OCI-LY3 (cell line): ENCODE measurements around the gene CCL7.
A peak's percentile ranks its signal among the peaks of the same experiment; 100 is the strongest.

ENCODE experiments used
- H2AFZ ChIP-seq: fragments of 200-600, 300-600 bp; shearing (Covaris generic); 2 replicates; pipeline ENCODE4 v1.6.0; 2014; ENCODE audit warnings: antibody characterized with exemption, low read depth, low read length
- H3K27ac ChIP-seq: fragments of 200-600, 300-600 bp; sonication (generic); 2 replicates; pipeline ENCODE4 v1.5.1; 2014; ENCODE audit warnings: mild to moderate bottlenecking, low read length, moderate library complexity, mixed read lengths
- H3K27me3 ChIP-seq: fragments of 200-600, 300-600 bp; sonication (generic); 2 replicates; pipeline ENCODE4 v1.6.1; 2014; ENCODE audit warnings: low read depth, low read length, mixed read lengths
- H3K36me3 ChIP-seq: fragments of 200-600, 300-600 bp; sonication (generic); replicated peaks from 2 replicates; pipeline ENCODE3; 2014; ENCODE audit warnings: low read depth, low read length, mixed read lengths
- H3K4me1 ChIP-seq: fragments of 300-600, 200-600 bp; sonication (generic); 2 replicates; pipeline ENCODE4 v1.6.1; 2014; ENCODE audit warnings: low read length, mixed read lengths
- H3K4me2 ChIP-seq: fragments of 200-600, 300-600 bp; sonication (generic); 2 replicates; pipeline ENCODE4 v1.6.1; 2014; ENCODE audit warnings: low read length, mixed read lengths
- H3K4me3 ChIP-seq: fragments of 300-600, 200-600 bp; sonication (generic); 2 replicates; pipeline ENCODE4 v1.5.1; 2014; ENCODE audit warnings: antibody characterized with exemption, mild to moderate bottlenecking, low read length, moderate library complexity
- H3K79me2 ChIP-seq: fragments of 300-600, 200-600 bp; shearing (Covaris generic); 2 replicates; pipeline ENCODE4 v1.6.1; 2014; ENCODE audit warnings: mild to moderate bottlenecking, low read length, mixed read lengths
- H3K9ac ChIP-seq: fragments of 300-600, 200-600 bp; shearing (Covaris generic); 2 replicates; pipeline ENCODE4 v1.6.0; 2014; ENCODE audit warnings: mild to moderate bottlenecking, low read length, moderate library complexity
- H3K9me3 ChIP-seq: fragments of 200-600, 300-600 bp; shearing (Covaris generic); 2 replicates; pipeline ENCODE4 v1.6.1; 2014; ENCODE audit warnings: low read length, mixed read lengths; ENCODE audit not compliant: insufficient read depth
- H4K20me1 ChIP-seq: fragments of 200-600, 300-600 bp; sonication (generic); 2 replicates; pipeline ENCODE4 v1.6.1; 2016; ENCODE audit warnings: low read length, mixed read lengths; ENCODE audit not compliant: insufficient read depth
- EZH2phosphoT487 ChIP-seq: fragments of 200-600 bp; shearing (Covaris generic); IDR thresholded peaks from 2 replicates; pipeline ENCODE4 v1.6.1; 2018; ENCODE audit warnings: antibody characterized with exemption, mixed run types, low read depth
- TF ChIP-seq, protein P1 (sequence below): fragments of 200-600, 300-600 bp; sonication (generic); IDR thresholded peaks from 2 replicates; pipeline ENCODE4 v1.5.1; 2014; ENCODE audit warnings: antibody characterized with exemption, low read length, low read depth

Gene CCL7

DNA sequence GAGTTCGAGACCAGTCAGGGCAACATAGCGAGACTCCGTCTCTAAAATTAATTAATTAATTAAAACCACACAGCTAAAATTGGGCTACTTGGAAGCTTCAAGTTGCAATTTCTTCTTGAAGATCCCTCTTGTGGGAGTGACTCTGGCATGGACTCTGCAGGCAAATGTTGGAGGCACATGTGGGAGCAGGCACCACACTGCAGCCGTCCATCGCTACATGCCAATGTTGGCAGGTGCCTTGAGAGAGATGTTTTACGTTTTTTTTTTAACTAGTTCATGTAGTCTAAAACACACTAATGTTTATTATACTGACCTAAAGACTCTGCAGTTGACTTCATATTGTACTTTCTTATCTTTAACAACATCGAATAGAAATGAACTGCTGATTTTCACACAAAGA is 41.3 kb downstream of the CCL7 start:
- Histone ChIP-seq H3K4me2 (no peak overlapping the region), H3K4me3 (no peak overlapping the region), H4K20me1 (no peaks in the 10 kb centered on the region), H3K27me3 (peaks cover 57% of the 10 kb centered on the region), H3K9me3 (no peaks in the 10 kb centered on the region), H3K9ac (no peak overlapping the region), H3K4me1 (peaks cover 40% of the 10 kb centered on the region), H3K36me3 (no peaks in the 10 kb centered on the region), H3K27ac (no peak overlapping the region), H3K79me2 (no peaks in the 10 kb centered on the region), H2AFZ (no peak overlapping the region)
- TF ChIP-seq, protein P1, sequence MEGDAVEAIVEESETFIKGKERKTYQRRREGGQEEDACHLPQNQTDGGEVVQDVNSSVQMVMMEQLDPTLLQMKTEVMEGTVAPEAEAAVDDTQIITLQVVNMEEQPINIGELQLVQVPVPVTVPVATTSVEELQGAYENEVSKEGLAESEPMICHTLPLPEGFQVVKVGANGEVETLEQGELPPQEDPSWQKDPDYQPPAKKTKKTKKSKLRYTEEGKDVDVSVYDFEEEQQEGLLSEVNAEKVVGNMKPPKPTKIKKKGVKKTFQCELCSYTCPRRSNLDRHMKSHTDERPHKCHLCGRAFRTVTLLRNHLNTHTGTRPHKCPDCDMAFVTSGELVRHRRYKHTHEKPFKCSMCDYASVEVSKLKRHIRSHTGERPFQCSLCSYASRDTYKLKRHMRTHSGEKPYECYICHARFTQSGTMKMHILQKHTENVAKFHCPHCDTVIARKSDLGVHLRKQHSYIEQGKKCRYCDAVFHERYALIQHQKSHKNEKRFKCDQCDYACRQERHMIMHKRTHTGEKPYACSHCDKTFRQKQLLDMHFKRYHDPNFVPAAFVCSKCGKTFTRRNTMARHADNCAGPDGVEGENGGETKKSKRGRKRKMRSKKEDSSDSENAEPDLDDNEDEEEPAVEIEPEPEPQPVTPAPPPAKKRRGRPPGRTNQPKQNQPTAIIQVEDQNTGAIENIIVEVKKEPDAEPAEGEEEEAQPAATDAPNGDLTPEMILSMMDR = no peak
- TF ChIP-seq EZH2phosphoT487 = no peak

DNA sequence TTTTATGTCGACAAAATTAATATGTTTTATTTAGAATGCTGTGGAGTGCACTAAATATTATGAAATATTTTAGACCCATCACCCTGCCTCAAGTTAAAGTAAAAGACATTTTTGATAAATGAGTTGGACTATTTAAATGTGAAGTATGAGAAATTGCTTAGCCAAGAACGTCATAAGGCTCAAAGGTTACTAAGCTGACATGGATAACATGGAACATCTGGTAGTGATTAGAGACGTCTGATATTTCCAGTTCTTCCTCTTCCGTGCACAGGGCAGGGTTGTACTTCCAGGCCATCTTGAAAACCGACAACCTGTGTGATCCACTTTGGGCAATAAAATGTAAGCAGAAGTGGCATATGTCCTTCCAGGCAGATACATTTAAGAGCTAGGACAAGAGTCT is 42.1 kb downstream of the CCL7 start:
- Histone ChIP-seq H2AFZ (no peak overlapping the region), H3K4me2 (no peak overlapping the region), H3K79me2 (no peaks in the 10 kb centered on the region), H3K4me1 (peaks cover 32% of the 10 kb centered on the region), H3K4me3 (no peak overlapping the region), H3K36me3 (no peaks in the 10 kb centered on the region), H3K27me3 (peaks cover 56% of the 10 kb centered on the region), H4K20me1 (no peaks in the 10 kb centered on the region), H3K9ac (no peak overlapping the region), H3K9me3 (no peaks in the 10 kb centered on the region), H3K27ac (no peak overlapping the region)
- no peak for TF ChIP-seq EZH2phosphoT487
- TF ChIP-seq, protein P1 = no peak

DNA sequence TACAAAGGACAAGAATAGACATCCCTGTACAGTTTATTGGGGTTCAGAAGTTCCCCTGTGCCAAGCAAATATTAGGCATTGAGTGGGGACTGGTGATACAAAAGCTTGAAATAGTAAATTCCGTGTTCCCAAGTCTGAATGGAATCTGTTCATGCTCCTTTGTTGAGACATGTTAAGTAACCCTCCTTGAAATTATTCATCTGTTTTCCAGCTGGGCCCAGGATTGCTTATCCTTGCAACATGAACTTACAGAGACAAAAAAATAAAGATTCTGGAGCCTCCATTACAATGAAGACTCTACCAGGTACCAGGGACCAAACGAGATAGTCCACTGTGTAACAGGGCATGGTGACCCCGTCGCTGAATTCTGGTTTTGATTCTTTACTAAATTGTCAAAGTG is 43.1 kb downstream of the CCL7 start:
- no peaks in the 10 kb centered on the region for H4K20me1 ChIP-seq
- no peaks in the 10 kb centered on the region for H3K36me3 ChIP-seq
- no peaks in the 10 kb centered on the region for H3K9me3 ChIP-seq
- peaks cover 61% of the 10 kb centered on the region for H3K27me3 ChIP-seq
- H3K4me2 ChIP-seq = no peak overlapping the region
- H3K4me3 ChIP-seq = no peak overlapping the region
- no peaks in the 10 kb centered on the region for H3K79me2 ChIP-seq
- H3K4me1 ChIP-seq = peaks cover 22% of the 10 kb centered on the region
- H2AFZ ChIP-seq = no peak overlapping the region
- no peak overlapping the region for H3K9ac ChIP-seq
- no peak overlapping the region for H3K27ac ChIP-seq
- no peak for TF ChIP-seq EZH2phosphoT487
- TF ChIP-seq, protein P1 = no peak

DNA sequence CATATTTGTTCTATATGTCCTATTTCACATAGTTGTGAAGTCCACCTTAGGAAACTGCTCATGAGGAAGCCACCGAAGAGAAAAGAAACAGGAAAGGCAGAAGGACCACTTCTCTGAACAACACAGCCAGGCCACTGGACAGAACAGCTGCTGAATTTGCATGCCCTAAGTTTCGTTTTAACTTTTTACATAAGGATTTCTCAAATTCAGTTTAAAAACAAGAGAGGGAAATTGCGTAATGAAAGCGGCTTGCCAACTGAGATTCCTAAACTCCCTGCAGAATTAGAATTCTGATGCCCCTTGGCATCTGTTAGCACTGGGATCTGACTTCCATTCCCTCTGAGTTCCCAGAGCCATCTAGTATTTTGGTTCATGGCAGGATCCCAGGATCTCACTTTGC is 44.3 kb downstream of the CCL7 start:
- peaks cover 25% of the 10 kb centered on the region for H3K4me1 ChIP-seq
- H2AFZ ChIP-seq = no peak overlapping the region
- H4K20me1 ChIP-seq = no peaks in the 10 kb centered on the region
- H3K36me3 ChIP-seq = no peaks in the 10 kb centered on the region
- peaks cover 62% of the 10 kb centered on the region for H3K27me3 ChIP-seq
- no peaks in the 10 kb centered on the region for H3K9me3 ChIP-seq
- H3K4me2 ChIP-seq = peak overlapping the region; percentile 59
- H3K4me3 ChIP-seq = peak overlapping the region; percentile 13; the same call in 1 of the 2 replicates
- no peak for TF ChIP-seq EZH2phosphoT487
- TF ChIP-seq, protein P1 = no peak
- H3K79me2 ChIP-seq = no peaks in the 10 kb centered on the region
- no peak overlapping the region for H3K27ac ChIP-seq
- no peak overlapping the region for H3K9ac ChIP-seq
